NOMO-1 treated with DMSO at 0.1 percent for 48 hours (cell line): ENCODE measurements around the gene PTPRK.

Experiments
- DNase-seq: peaks from one replicate; lab custom pipeline; 2025; ENCODE audit not compliant: unreplicated experiment; lab: John Stamatoyannopoulos, UW

PTPRK gene

DNA sequence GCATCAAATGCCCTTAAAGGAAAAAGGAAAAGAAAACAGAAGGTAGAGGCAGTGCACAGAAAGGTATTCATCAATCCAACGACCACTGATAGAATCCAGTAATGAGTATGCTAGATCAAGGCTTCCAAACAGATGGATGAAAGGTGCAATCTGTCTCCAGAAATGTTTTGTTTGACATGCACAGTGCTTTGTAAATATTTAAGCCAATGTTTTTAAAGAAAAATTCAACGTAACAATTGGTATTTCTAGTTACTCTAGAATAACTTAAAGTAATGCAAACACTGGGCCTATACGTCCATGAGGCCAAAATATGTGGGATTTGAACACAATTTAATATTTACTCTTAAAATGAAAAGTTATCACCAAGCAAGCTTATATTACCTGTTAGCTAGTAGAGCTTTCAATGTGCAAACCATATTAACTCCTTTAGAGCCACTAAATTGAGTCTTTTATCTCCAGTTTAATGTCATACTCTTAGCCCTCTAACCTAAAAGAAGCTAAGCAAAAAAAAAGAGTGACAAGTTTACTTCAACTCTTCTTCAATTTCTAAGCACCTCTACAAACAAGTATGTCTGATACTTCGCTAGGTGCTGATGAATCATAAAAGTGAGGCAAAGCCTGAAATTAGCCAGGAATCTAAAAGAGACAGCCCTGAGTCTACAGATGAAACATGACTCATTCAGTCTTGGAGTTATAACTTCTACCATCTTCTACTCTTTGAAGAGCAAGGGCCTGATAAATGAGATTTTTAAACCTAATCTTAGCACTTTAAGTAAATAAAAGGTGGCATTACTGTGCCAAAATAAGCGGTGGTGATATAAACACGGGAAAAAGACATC is 169.8 kb downstream of the PTPRK start:
- DNase-seq: no peak

DNA sequence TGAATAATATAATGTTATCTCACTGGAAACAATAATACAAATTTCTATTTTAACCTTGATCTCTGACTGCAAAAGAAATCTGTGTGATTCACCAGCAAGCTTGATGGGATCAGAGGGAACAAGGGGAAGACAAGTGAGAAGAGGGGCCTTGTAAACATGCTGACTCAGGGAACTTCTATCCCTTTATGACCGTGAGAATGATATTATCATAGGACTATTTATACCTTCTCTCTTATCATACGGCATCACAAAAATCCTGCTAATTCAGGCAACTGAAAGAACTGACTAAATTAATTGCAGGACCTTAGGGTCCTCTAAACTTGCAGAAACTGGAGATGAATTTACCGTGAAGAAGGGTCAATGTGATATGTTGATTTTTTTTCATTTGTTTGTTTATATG is 173.3 kb downstream of the PTPRK start:
- no peak for DNase-seq

DNA sequence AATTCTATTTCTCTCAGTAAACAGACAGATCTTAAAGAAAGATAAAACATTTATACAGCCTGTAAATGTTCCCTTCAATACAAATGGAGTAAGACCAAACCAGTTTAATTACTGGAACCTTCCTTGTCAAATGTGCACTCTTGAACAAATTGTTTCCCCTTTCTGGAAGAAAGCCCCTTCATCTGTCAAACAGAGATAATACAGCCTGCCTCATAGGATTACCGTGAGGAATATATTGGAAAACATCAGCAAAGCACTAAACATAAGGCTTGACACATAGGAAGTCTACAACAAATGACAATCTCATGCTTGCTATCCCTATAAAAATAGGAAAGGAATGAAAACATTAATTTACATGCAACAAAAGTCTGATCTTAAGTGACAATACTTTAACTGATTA is 173.8 kb downstream of the PTPRK start:
- DNase-seq: no peak

DNA sequence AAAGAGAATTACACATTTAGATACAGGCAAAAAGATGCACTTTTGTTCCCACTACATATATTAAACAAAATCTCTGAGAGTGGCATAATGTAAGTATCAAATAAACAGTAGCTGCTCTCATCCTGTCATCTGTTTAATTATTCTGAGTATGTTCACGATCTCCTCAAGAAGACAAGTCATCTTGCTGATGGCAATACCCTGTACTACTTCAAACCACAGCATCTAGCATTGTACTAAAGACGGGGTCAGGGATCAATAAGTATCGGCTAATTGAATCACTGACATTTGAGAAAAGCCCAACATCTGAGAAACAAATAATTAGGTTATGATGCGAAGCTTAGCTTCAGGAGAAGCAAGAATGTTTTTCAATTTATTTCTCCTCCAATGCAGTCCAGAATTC is 175.1 kb downstream of the PTPRK start:
- DNase-seq: no peak

DNA sequence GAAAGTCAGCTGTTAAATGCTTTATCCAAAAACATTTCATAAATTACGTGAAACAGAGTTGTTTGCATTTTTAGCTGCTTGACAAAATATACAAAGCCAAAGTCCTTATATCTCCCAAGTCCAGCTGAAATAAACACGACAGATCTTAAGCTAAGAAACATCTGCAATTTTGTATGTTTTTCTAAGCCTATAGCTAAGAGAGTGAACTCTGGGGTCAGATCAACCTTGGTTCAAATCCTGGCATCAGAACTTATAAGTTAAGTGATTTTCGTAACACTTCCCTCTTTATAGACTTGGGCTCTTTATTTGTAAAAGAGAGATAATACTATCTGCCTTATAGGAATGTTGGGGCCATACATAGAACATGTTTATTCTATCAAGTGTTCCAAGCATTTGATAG is 176.7 kb downstream of the PTPRK start:
- no peak for DNase-seq

DNA sequence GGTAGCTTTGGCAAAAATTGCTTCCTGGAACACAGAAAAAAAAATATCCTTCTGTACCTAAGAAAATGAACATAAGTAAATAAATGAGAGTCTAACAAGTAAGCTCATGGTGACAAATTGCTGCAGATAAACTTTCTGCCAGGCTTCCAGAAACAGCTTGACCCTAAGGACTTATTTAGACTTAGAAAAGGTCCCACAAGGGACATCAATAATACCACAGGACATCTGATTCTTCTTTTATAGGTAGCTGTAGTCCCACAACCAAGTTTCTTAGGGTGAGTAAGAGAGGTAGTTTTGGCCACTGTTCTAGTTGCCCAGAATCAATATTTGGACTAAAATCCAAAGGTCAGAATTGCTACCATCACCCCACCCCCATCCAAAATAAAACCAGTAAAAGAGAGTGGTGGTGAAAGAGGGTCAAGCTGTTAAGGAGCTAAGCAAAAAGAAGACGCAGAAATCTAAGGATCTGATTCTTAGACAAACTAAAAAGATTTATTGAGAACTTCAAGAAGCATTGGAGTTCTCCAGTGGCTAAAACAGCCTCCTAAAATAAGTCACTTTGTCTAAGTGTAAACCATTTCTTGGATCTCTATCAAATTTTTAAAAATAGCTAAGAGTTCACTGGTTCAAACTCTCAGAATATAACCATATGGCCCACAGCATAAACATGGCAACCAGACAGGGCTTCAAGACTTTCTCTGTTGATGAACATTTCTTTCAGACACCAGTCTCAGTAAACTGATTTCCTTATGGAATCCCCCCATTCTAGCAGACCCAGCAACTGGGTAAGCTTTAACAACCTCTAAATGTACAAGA is 180.6 kb downstream of the PTPRK start:
- no peak for DNase-seq

DNA sequence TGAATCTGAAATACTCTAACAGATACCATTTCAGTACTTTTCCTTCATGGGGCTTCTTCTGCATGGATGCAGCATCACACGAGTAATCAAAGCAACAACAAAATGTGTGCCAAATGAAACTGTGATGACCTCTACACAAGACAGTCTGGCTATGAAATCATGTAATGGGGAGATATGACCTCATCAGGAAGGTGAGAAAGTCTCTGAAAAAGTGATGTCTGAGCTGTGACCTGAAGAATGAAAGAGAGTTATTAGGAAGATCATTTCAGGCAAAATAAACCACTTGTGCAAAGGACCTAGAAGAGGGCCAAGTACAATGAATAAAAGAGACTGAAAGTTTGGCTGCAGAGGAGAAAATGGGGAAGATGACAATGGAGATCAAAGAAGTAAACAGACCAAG is 182.8 kb downstream of the PTPRK start:
- no peak for DNase-seq

DNA sequence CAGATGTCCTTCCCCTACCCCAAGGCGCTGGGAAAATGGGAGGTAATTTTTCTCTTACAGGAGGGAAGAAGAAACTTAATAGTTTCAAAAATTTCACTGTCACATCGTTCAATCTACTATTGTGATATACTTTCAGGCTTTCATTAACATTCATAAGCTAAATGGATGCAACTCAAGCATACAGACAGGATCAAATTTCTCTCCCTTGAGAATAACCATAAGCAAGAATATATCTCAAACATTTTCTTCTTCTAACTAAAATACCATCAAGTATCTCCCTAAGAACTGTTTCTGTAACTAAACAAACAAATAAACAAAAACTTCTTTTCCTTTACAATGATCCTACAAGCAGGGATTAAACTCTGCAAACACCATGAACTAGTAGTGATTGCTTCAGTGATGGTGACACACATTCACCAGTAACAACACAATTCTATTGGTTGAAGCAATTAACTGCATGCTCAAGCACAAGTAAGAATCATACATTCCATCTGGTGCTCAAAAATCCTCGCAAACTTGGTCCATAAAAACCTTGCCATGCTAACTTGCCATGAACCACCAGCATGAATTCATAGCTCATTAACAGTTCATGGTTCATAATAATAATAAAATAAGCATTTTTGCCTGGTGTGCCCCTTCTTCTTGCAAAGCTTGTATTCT is 183.8 kb downstream of the PTPRK start:
- DNase-seq: no peak

DNA sequence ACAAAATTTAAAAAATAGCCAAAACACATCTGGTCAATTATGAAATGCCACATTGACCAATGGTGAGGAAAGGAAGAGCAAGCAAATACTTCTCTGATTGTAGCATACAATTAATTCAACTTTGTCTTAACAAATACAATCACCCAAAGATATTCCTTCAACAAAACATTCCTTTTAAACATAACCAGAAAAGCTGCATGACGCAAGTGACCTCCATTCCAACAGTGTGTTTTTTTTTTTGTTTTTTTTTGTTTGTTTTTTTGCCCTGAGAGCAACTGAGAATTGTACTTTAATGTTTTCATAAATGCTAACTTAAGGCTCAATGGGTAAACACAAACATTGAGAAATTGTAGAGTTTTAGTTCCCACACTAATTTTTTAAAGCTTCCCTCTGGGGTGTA is 184.4 kb downstream of the PTPRK start:
- DNase-seq: no peak

DNA sequence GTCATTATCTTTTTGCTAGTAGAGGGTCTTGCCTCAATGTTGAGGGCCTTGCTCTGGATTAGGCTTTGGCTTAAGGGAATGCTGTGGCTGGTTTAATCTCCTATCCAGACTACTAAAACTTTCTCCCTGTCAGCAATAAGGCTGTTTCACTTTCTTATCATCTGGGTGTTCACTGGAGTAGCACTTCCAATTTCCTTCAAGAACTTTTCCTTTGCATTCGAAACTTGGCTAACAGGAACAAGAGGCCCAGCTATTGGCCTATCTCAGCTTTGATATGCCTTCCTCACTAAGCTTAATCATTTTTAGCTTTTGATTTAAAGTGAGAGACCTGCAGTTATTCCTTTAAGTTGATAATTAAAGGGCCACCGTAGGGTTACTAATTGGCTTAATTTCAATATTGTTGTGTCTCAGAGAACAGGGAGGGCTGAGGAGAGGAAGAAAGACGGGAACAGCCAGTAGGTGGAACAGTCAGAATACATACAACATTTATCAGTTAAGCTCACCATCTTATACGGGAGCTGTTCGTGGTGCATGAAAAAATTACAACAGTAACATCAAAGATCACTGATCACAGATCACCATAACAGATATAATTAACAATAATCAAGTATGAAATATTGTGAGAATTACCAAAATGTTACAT is 186.7 kb downstream of the PTPRK start:
- no peak for DNase-seq

DNA sequence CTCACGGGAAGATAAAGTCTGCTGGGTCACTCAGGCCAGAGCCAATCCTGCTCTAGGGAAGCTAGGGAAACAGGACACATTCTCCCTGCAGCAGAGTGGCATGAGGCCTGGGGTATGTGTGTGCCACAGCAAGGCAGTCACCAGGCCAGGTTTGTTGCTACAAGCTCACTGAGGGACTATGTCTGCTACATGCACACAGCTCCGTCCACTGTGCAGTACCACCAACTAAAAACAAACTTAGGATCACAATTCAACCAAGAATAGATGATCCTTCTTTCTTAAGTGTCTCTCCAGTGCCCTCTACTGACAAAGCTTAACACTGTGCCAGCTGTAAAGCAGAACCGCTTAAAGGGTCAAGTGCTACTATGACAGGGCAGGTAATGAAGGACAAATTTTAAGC is 192.5 kb downstream of the PTPRK start:
- DNase-seq: peak; percentile 46

DNA sequence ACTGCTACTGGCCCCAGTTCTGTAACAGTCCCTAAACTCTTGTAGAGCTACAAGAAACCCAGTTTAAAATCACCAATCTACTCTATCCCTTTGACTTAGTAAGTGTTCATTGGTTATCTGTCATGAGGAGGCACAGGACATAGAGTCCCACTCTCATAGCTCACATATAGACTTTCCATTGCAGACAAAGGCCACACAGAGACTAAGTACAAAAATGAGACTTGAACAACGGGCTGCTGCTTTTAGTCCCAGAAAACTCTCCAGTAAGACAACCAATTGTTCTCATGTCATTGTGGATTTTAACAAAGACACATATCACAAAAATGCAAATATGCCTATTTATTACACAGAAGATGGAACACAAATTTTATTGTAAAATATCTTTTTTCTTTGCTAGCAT is 197.4 kb downstream of the PTPRK start:
- no peak for DNase-seq

DNA sequence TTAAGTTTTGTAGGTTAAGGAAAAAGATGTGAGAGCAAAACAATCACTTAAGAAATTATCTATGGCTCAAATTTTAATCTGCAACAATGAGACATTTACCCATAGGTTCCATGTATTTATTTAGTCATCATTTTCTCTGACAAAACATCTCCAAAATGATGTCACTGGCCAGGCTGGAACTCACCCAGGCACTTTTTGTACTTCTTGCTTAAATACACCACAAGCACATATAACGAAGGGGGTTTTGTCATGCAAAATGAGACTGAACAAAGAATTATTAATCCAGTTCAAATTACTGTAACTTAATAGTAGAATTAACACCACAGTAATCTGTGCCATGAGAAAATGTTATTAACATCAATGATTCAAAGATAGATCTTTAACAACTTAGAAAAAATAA is 200.5 kb downstream of the PTPRK start:
- no peak for DNase-seq

DNA sequence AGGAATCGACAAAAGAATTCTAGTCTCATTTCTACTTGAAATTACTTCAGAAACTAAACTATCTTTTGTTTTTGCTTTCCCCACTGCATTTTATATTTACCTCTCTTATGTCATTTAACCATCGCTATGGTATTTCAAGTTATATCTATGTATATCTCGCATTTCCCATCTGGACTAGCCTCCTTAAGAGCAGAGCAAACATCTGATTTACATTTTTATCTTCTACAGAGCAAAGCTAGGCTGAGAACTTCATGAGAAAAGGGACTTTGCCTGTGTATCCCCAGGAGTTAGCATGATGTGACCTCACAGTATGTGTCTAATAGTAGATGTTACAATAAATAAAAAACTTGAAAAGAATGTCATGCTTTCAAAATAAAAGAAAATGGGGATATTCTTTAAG is 201.2 kb downstream of the PTPRK start:
- no peak for DNase-seq

DNA sequence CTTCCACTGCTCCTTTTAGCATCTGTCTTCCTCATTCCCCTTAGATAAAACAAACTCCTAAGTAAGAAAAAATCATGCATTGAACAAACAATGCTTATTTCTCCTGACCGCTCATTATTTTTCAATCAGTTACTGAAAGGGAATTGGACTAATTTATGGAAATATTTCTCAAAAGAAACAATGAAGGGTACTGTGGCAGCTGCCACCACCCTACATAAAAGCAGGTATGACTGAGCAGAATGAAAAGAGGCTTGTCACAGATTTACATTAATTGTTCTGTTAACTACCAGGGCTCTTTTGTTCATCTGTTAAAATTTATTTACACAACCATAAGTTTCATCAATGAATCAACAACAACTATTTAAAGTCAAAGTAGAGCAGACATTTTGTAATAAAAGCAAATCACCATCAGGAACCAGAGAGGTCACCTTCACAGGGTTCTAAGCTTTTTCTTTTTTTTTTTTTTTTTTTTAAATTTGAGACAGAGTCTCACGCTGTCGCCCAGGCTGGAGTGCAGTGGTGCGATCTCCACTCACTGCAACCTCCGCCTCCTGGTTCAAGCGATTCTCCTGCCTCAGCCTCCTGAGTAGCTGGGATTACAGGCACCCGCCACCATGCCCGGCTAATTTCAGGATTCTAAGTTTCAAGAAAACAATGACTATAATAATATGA is 204.0 kb downstream of the PTPRK start:
- no peak for DNase-seq

DNA sequence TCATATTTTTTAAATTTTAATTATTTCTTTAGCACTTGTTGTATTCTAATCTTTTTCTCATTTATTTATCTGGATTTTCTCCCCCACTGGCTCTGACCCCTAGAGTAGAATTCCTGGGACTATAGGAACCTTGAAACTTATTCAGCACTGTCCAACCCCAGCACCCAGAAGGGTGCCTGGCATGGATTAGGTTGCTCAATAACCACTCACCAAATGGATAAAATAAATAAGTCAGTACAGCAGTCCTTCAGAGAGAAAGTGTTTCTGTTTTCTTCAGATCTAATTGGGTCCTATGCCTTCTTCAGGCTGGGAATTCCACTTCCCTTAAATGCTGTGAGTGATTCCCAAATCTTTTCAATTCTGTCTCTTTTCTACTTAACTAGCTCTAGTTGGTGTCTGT is 206.2 kb downstream of the PTPRK start:
- no peak for DNase-seq

DNA sequence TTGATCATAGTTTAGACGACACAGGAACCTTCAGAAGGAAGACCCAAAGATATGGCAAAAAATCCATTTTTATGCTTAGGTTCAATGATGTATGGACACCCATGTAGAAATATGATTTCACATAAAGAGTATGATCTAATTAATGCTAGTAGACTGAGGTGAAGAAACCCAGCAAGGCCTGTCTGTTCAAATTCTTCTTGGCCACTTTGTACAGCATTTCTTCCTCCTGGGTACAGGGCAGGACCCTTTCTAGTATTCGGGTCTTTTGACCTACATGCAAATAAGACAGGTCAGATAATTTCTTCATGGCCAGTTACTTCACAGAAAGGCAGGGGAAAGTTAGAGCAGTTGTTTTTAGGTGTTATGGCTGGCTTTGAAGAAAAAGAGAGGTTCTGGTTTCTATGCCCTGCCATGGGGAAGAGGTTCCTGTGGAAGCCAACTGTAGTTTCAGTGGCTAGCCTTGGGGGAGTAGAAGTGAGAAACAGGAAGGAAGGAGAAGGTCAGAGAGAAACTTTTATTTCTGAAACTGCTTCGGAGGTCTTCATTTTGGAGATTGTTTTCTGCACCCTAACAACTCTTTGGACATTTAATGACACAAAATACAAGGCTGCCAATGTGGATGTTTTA is 208.3 kb downstream of the PTPRK start:
- DNase-seq: peak; percentile 70

DNA sequence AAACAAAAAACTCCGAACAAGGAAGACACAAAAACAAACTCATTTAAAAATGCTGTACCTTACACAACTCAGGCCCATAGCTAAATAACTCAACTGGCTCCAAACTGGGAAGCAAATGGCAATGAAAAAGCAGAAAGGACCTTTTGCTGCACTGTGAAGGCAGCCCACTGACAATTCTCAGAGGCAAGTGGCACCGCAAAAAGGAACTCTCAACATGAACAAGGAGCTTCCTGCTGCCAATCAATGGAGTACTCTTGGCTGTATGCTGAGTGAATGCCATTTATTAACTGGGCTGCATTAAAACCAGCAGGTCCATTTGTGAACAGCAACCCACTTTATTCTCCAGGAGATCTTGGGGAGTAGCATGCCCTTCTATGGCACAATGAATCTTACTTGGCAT is 209.9 kb downstream of the PTPRK start:
- no peak for DNase-seq

DNA sequence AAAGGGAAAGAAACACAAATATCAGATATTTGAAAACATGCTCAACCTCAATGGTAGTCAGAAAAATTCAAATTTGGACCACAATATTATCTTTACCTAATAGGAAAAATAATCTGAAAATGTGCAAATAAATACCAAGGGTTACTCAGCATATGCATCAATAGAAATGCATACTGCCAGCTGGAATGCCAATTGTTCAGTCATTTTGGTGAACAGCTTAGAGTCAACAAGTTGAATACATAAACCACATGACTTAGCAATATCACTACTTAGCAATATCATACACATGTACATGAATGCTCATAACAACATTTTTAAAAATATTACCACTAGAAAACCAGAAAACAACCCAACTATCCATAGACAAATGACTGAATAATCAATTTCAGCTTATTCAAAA is 212.7 kb downstream of the PTPRK start:
- DNase-seq: no peak

DNA sequence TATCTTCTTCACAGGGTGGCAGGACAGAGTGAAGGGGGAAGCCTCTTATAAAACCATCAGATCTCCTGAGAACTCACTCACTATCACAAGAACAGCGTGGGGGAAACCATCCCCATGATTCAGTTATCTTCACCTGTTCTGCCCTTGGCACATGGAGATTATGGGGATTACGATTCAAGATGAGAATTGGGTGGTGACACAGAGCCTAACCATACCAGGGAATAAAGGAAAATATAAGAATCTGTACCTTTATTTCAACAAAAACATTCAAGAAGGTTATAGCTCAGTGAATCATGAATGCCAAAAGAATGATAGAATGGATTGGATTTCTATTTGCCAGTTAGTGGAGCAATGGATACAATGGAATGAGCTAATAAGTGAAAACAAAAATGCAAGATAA is 214.4 kb downstream of the PTPRK start:
- DNase-seq: no peak
